HG03378 (cell line): ENCODE data around the gene DIO2.

Experiments used
- ATAC-seq: cut with Tn5 transposase; IDR thresholded peaks from one replicate; pipeline ENCODE4 v1.9.1; 2021; ENCODE audit warnings: mild to moderate bottlenecking, moderate library complexity; ENCODE audit not compliant: unreplicated experiment

The DIO2 gene

GRCh38 chr14:80172375-80173051 is 38.8 kb downstream of the DIO2 start:
- no peak for ATAC-seq

GRCh38 chr14:80167793-80168448 is 43.4 kb downstream of the DIO2 start:
- no peak for ATAC-seq

GRCh38 chr14:80164991-80165721 is 46.1 kb downstream of the DIO2 start:
- ATAC-seq = no peak

- ATAC-seq = no peak
Observed at GRCh38 chr14:80152763-80153162, 58.5 kb downstream of the DIO2 start.

GRCh38 chr14:80152166-80152565 is 59.1 kb downstream of the DIO2 start:
- no peak for ATAC-seq

DNA sequence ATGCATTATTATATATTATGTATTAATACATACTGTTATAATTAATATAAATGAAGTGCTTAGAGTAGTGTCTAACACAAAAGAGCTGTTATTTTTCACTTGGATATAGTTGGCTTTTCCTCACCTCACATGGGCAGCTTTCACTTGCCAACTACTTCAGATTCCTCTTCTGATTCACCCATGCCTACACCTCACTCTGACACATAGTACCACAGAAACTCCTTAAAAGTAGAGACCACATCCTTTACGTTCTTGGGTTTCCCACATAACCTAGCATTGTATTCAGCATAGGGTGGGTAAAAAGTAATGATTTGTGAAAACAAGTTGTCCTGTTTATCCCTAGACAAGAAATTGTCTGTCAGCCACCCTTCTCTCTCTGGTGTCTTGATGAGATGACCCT is 61.0 kb downstream of the DIO2 start:
- ATAC-seq = no peak
